SH-SY5Y (cell line): ENCODE results near the gene KCNN3.

Experiments
- GATA2 ChIP-seq: IDR thresholded peaks from 2 replicates; pipeline ENCODE4 v1.6.1; 2011; ENCODE audit warnings: mild to moderate bottlenecking, low read depth, low read length
- GATA3 ChIP-seq: IDR thresholded peaks from 2 replicates; pipeline ENCODE4 v1.6.1; 2011; ENCODE audit warnings: low read depth, mild to moderate bottlenecking, low read length, moderate library complexity

The KCNN3 gene

DNA sequence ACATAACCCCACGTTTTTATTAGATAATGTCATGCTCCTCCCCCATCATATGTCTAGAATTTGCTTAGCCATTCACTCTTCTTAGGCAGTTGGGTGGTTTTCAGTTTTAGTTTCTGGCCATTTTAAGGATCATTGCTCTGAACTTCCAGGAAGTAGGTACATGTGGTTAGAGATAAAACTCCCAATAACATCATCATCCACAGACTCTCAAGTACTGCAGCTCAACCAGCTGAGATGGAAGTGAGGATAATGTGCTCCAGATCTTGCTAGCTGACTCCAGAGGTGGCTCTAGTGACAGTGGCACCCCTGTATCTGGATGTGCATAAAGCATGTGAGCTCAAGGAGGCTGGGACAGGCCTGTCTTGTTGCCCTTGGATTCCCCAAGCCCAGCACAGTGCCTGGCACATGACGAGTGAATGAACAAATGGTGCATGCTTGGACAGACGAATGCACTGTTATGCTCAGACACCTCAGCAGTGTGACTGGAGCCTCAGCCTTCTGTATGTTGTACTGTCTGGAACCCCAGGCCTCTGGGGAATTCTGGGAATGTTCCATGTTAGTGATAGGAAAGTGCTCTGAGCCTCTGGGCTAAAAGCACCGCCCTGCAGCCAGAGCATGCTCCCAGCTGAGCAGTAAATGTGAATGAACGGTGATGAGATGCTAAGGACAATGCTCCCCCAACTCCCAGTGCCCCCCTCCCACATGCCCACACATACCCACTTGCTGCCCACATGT lies 16.4 kb upstream of the KCNN3 start:
- TF ChIP-seq GATA3 (no peak), GATA2 (no peak)

DNA sequence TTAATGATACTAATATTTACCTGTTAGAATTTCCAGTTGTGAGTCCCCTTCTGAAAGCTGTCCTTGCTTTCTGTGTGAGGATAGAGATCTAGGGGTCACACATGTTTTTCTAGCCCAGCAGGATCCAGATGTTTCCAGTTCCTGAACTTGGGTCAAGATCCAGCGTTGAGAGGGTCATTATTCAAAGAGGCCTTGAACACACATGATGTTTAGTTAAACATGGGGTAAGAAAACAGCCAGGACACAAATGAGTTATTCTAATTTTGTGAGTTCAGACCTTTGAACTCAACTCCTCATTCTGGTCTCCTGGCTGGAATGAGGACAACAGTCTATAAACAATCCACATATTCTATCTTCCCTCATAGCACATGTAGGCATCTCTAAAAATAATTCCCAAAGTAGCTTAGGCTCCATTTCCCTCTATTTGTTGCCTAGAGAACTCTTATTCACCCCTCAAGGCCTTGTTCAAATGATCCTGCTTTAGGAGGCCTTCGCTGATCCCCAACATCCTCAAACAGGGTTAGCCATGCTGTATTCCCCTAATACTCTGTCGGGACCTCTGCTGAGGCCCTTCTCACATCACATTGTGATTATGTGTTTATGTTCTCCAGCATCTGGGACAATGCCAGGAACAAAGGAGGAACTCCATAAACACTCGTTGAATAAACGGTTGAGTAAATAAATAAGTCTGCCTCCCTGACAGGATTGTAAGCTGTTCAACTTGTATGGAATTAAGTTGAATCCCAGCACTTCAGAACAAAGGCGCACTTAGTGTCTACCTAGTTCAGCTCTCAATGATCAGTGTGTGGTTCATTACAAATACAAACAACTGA lies 15.0 kb upstream of the KCNN3 start:
- TF ChIP-seq GATA3 (no peak), GATA2 (no peak)

DNA sequence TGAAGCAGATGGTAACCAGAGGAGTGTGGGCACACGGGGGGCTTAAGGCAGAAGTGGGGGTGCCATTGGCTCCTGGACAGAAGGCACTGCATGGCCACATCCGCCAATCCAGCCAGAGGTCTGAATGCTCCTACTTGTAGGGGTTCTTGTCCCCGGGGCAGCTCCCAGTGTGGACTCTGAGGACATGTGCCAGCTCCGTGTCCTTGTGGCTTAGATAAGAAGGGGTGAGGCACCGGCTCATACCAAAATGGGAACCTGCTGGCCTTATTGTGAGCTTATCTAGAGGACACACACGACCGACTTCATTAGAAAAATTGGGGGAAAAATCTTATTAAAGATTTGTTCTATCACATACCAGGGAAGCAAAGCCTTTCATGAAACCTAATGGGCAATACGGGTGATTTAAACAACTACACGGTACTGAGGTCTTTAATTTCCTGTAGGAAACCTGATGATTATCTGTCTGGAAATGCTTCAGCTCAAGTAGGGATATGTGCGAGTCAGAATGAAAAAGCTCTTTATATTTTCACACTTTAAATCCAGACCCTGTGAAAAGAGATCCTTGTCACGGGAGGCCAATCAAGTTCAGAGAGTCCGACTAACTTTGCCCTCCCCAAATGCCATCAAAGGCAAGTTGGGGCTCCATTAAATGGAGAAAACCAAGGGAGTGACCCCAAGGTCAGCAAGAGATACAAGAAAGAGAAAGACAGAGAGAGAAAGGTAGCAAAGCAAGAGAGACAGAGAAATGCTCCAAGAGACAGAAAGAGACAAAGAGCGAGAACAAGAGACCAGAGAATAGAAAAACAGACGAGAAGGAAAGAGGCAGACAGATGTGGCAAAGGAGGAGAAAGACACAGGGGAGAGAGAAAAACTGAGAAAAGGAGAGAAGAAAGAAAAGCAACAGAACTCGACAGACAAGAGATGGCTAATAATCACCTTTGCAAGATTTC lies 14.1 kb upstream of the KCNN3 start:
- TF ChIP-seq GATA2 = no peak

DNA sequence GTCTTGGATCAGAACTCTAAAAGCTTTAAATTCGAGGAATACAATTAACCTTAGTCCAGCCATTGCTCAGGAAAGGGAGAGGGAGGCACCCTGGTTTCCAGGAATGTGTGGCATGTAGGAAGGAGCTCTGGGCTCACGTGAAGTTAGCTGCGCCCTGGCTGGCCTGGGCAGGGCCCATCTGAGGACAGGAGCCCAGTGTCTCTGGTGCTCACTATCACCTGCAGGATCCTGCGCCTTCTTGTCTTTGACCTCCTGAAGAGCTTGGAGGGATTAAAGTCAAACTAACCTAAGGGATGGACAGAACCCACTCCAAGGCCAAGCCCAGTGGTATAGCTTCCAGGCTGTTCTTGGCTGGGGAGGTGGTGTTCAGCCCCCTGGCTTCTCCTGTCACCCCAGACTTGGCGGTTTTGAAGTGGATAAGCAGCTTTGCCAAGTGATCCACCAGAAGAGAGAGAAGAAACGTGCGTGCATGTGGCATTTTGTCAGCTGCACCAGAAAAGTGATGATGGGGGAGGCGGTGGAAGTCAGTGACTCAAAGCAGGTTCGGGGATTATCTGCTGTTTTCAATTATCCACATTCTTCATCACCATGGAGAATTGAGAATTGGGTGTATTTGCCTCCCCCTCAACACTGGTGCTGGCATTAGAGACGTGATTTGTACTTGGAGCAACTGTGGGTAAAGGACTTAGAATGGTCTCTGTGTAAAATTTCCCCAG lies 11.9 kb upstream of the KCNN3 start:
- no peak for TF ChIP-seq GATA3
- no peak for TF ChIP-seq GATA2

DNA sequence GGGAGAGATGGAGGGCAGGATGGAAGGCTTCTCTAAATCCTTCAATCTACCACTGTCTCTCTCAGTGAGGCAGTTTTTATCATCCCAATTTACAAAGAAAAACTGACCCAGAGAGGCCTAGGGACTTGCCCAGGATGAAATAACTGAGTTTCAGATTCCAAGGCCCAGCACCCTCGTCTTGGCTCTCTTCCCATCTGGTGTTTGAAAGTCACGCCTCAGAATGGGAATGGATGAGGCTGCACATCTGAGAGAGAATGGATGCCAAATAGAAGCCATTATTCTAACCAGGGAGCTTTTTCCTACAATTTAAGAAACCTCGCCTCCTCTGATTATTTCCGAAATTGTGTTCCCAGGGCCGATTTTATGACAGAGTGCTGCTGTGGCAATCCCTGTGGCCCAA lies 10.6 kb upstream of the KCNN3 start:
- no peak for TF ChIP-seq GATA3
- TF ChIP-seq GATA2 = no peak

DNA sequence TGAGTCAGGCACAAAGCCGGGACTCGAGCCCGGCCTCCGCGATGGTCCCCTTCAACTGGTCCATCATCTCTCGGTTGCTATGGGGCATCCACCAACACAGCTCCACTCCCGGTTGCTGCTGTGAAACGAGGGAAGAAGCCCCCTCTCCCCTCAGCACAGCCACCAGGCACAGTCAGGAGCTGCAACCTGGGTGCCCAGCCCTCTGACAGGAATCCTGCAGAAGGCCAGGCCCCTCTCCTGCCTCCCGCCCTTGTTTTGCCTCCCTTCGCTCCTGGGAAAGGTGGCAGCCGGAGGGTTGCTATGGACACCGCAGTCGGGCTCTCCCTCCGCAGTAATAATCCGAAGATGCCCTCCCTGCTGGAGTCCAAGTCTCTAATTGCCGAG lies 8.9 kb upstream of the KCNN3 start:
- TF ChIP-seq GATA3 (no peak), GATA2 (no peak)

DNA sequence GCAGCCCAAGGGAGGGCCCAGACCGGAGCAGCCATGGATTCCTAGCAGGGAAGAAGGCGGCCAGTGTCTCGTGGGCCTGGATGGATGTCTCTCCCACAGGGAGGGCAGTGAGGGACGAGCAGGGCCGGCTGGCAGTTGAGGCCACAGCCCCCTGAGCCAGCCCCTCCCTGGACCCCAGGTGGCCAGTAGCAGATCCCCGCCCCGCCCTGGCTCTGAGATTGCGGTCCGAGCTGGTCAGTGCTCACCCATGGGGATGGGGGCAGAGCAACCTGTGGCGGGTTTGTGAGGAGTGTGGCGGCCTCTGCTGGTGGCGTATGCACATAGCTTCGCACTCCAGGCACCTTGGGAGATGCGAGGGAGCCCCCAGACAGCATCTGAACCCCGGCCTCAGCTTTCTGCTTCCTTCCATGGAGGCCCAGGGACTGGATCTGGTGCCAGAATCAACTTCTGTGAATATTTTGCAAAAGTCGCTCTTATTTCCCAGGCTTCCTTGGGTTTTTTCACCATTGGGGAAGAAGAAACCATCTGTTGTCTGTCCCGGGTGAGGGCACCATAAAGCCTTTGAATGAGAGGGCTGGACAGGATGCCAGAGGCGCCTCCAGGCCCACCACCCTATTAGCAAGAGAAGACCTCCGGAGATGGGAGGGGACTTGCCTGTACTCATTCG lies 8.4 kb upstream of the KCNN3 start:
- no peak for TF ChIP-seq GATA3
- TF ChIP-seq GATA2 = no peak

DNA sequence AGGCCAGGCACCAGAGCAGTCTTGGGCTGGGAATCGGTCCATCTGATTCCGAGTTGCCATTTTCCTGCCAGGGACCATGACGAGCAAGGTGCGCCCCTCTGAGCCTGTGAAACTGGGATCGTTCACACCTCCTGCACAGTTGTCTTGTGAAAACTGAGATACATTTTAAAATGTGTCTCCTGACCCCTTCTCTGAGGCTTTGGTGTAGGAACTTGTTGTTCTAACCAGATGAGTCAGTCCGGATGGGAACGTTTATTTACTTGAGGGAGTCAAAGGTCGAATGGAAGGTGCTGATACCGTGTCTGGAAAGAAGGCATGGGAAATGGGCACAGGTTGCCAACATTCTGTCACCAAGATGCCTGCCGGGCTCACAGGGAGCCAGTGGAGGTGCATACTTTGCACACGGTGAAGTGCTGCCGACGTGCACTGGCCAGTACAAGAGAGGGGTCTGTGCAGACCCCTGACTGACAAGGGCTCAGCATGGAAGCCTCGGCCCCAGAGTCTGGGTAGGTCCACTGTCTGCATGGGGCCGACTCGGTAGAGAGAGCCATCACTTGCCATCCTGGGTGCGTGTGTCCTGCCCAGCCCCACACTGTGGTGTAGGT lies 7.4 kb upstream of the KCNN3 start:
- no peak for TF ChIP-seq GATA3
- no peak for TF ChIP-seq GATA2

DNA sequence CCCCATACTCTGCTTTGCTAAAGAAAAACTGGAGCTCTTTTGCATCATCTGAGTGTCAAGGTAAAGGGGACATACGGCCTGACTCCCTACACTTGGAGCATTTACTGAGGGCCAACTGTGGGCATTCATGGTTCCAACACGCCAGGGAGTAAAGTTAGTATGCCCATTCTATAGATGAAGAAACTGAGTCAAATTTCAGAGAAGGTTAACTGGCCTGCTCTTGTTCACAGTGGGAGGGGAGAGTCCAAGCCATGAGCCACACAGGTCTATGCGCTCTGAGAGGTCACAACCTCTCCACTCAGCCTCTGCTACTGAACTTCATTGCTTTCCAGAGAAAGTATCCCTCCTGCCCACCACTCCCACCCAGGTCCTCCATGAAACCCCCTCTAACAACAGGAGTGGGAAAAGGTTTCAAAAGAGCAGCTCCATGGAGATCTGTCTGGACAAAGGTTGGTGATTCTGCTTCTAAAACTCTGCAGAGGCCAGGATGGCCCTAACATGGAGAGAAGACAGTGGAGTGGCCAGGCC lies 6.8 kb upstream of the KCNN3 start:
- TF ChIP-seq GATA3 (no peak), GATA2 (no peak)

DNA sequence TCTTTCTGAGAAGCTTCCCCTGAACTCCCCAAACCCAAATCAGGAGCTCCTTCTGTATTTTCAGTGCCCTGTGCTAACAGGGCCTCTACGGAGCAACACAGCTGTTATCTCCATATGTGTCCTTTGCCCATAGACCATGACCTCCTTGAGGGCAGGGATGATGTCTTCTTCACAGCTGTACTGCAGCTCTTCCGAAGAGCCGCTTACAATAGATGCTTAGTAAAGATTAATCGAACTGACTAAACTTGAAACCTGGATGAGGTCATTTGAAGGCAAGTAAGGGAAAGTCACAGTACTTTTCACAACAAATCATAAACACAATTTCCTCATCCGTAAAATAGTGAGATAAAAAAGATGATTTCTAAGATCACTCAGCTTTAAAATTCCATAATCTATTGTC lies 4.4 kb upstream of the KCNN3 start:
- TF ChIP-seq GATA3 = no peak
- TF ChIP-seq GATA2 = no peak

DNA sequence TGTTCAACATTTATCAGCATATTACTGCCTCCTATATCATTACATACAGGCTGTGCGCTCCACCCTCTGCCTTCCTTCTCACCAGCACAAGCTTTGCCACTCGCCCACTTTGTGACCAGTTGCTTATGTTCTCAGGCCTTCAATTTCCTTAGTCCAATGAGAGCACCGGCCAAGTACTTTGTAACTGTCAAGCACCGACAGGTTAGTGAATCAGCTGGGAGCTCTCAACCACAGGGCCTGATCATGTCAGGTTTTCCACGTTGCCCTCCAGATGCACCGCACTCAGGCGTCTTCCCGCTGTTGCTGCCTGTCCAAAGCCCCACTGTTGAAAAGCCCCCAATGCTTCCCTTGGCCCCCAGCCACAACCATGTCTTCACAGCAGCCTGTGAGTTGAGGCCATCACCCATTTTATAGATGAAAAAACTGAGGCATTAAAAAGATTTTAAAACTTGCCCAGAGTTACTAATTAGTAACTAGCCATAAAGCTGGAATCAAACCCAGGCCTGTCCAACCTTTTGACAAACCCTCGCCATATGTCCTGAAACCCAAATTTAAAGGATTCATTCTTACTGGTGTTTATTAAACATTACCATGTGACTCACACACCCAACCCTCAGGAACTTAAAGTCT lies 3.4 kb upstream of the KCNN3 start:
- no peak for TF ChIP-seq GATA2
- no peak for TF ChIP-seq GATA3

DNA sequence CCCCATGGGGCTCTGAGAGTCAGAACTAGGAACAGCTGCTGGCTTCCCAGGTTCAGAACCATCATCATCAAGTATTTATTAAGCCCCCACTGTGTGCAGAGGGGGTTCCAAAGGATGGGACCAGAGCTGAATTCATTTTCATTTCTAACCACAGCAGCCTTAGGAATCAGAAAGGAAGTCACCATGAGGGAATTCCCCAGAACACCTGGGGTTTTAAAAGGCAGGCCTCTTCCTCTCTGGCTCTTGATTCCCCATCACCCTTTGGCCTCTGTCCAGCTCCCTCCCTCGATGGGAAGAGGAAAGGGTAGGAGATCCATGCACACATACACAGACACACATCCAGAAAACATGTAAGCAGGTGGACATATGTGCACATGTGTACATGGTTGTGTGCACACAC lies 1.3 kb upstream of the KCNN3 start:
- TF ChIP-seq GATA2 (no peak), GATA3 (no peak)
